GM12892 (cell line): ENCODE measurements around the gene BRPF1.

Experiments
- POLR2A ChIP-seq: IDR thresholded peaks from 2 replicates; pipeline ENCODE4 v1.6.1; 2011; ENCODE audit warnings: low read depth, low read length, control low read depth
- POLR2AphosphoS5 ChIP-seq: IDR thresholded peaks from 2 replicates; pipeline ENCODE4 v1.6.1; 2011; ENCODE audit warnings: low read depth, low read length, control low read depth

DNA sequence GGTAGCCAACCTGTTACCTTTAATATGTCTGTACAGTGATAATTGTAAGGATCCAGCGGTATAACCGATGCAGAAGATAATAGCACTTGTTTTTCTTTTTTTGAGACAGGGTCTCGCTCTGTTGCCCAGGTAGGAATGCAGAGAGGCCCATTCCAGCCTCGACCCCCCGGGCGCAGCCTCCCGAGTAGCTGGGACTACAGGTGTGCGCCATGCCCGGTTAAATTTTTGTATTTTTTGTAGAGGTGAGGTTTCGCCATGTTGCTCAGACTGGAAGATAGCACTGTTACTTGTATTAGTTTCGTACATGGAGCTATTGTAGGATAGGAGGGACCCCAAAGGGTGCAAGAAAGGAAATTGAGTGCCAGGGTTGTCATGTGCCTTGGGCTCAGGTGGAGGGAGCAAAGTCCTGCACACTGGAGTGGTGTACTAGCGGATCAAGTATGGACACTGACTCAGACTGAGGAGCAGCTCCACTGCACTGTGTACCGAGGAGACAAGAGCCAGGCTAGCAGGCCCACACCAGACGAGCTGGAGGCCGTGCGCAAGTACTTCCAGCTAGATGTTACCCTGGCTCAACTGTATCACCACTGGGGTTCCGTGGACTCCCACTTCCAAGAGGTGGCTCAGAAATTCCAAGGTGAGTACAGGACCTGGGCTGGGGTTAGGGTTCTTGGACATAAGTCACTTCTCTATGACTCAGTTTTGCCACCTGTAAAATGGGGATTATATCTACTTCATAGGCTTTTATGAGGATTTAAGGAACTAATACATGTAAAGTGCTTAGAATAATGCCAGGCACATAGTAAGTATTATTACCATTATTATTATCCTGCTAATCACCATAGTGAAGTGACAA is 19.2 kb downstream of the BRPF1 start:
- TF ChIP-seq POLR2AphosphoS5 (no peak), POLR2A (no peak)
